BJ (cell line): Measurements from ENCODE around the gene GMPPB. TPM values are rescaled to one million over a fixed set of nuclear protein-coding genes. Genes with fewer than 3 reads are reported as not detected.
A peak's percentile ranks its signal among the peaks of the same experiment; 100 is the strongest.

Source experiments
- CTCF ChIA-PET: fragments of 350-600 bp; formaldehyde crosslinking; extraction: SDS; loops from one replicate; lab custom pipeline; 2021; ENCODE audit warnings: antibody characterized with exemption, inconsistent platforms; lab: Yijun Ruan, JAX
- POLR2A ChIA-PET: fragments of 300-600 bp; sonication (Branson Sonifier 250); formaldehyde crosslinking; extraction: SDS; loops from one replicate; lab custom pipeline; 2021; ENCODE audit warnings: antibody characterized with exemption; lab: Charles Lee
- DNase-seq: peaks from one replicate; pipeline ENCODE4 v3.0.0-alpha.2; 2011; ENCODE audit warnings: low read depth
- H3K27me3 ChIP-seq: 2 replicates; pipeline ENCODE4 v1.6.0; 2011; ENCODE audit warnings: low read length; ENCODE audit not compliant: control insufficient read depth, insufficient read depth
- H3K36me3 ChIP-seq: 2 replicates; pipeline ENCODE4 v1.5.1; 2011; ENCODE audit warnings: low read length; ENCODE audit not compliant: control insufficient read depth, insufficient read depth
- H3K4me3 ChIP-seq: 2 replicates; pipeline ENCODE4 v1.5.1; 2011; ENCODE audit warnings: low read depth, mild to moderate bottlenecking, control low read depth, low read length
- polyA plus RNA-seq: library from polyadenylated mRNA; depleted of rRNA; stranded (reverse); fragments of >200 nt; gene quantifications from 2 replicates; pipeline ENCODE4 v1.2.3, GENCODE V29; 2011
- TF ChIP-seq, protein P1 (sequence below): IDR thresholded peaks from 2 replicates; pipeline ENCODE4 v1.5.1; 2011; ENCODE audit warnings: low read depth, mild to moderate bottlenecking, control low read depth, inconsistent platforms, low read length, moderate library complexity; ENCODE audit not compliant: insufficient read depth

GMPPB gene
- polyA plus RNA-seq, 1 experiment, result 30.0 TPM

GRCh38 chr3:49721596-49721895, 2.2 kb downstream of the GMPPB start:
- CTCF ChIA-PET, result interaction anchor here (0.9 to 4.4 kb wide), 2 partner anchors 14 to 117 kb away, joined by 3 to 24 read pairs; no protein-coding TSS in a partner anchor
- TF ChIP-seq, protein P1, sequence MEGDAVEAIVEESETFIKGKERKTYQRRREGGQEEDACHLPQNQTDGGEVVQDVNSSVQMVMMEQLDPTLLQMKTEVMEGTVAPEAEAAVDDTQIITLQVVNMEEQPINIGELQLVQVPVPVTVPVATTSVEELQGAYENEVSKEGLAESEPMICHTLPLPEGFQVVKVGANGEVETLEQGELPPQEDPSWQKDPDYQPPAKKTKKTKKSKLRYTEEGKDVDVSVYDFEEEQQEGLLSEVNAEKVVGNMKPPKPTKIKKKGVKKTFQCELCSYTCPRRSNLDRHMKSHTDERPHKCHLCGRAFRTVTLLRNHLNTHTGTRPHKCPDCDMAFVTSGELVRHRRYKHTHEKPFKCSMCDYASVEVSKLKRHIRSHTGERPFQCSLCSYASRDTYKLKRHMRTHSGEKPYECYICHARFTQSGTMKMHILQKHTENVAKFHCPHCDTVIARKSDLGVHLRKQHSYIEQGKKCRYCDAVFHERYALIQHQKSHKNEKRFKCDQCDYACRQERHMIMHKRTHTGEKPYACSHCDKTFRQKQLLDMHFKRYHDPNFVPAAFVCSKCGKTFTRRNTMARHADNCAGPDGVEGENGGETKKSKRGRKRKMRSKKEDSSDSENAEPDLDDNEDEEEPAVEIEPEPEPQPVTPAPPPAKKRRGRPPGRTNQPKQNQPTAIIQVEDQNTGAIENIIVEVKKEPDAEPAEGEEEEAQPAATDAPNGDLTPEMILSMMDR, result no peak
- POLR2A ChIA-PET, result no interaction called here
- H3K27me3 ChIP-seq, result no peaks in the 10 kb centered on the region
- DNase-seq, result no peak
- peaks cover 18% of the 10 kb centered on the region for H3K36me3 ChIP-seq
- no peak overlapping the region for H3K4me3 ChIP-seq

DNA sequence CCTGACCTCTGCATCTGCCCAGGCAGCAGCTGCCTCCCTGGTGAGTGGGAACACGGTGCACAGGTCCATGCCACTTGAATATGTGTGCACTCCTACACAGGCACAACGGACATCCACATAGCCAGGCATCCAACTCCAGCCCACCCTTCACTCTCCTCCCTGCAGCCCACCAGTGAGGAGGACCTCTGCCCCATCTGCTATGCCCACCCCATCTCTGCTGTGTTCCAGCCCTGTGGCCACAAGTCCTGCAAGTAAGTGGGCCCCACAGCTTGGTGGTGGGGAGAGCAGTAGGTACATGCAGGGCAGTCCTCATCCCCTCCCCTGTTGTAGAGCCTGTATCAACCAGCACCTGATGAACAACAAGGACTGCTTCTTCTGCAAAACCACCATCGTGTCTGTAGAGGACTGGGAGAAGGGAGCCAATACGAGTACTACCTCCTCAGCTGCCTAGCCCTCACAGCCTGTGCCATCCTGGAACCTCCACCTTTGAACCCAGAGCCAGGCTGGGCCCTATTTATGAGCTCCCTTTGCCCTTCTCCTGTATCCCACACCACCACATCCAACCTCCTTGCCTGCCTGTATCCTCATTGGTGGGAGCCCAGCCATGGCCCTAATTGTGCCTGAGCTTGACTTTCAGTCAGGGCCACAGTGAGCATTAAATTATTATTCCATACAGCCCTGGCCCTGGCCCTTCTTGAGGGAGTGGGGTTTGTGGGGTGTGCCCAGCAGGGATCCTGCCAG, 2.7 kb downstream of the GMPPB start:
- ChIA-PET POLR2A (no interaction called here), CTCF (interaction anchor here (0.9 to 4.4 kb wide), 2 partner anchors 15 to 118 kb away, joined by 3 to 24 read pairs; no protein-coding TSS in a partner anchor)
- no peak for DNase-seq
- H3K36me3 ChIP-seq, result peaks cover 18% of the 10 kb centered on the region
- TF ChIP-seq, protein P1, result no peak
- H3K4me3 ChIP-seq, result no peak overlapping the region
- H3K27me3 ChIP-seq, result no peaks in the 10 kb centered on the region

- TF ChIP-seq, protein P1, result peak; percentile 65
- peaks cover 21% of the 10 kb centered on the region for H3K36me3 ChIP-seq
- peak; percentile 56 for DNase-seq
- H3K27me3 ChIP-seq, result no peaks in the 10 kb centered on the region
- H3K4me3 ChIP-seq, result peak within 1 kb of the TSS; percentile 50
- ChIA-PET POLR2A (no interaction called here), CTCF (interaction anchor here (0.7 to 4.4 kb wide), 3 partner anchors 18 to 180 kb away, joined by 3 to 24 read pairs (median 5); no protein-coding TSS in a partner anchor)
Measured at GRCh38 chr3:49719214-49719884, 4.4 kb downstream of the GMPPB start, which contains the start of gene AMIGO3. Gene AMIGO3, minus strand, starts transcription at chr3:49719684. Its CDS starts 219 bp downstream, at chr3:49719465.

GRCh38 chr3:49718858-49719213, 4.9 kb downstream of the GMPPB start:
- CTCF ChIA-PET, result interaction anchor here (0.7 to 4.4 kb wide), 2 partner anchors 120 to 180 kb away, joined by 3 to 24 read pairs; no protein-coding TSS in a partner anchor
- DNase-seq, result no peak
- POLR2A ChIA-PET, result no interaction called here

More at GRCh38 chr3:49718858-49719213, 4.9 kb downstream of the GMPPB start:
- H3K36me3 ChIP-seq, result peaks cover 21% of the 10 kb centered on the region
- peak overlapping the region; percentile 50 for H3K4me3 ChIP-seq
- no peaks in the 10 kb centered on the region for H3K27me3 ChIP-seq
- TF ChIP-seq, protein P1, result no peak
